K562 (cell line): Measurements from ENCODE around the gene DDR1. TPM values are rescaled to one million over a fixed set of nuclear protein-coding genes. Genes with fewer than 3 reads are reported as not detected.
"Not testable (repeated sequence)": the region's sequence is repeated elsewhere in the genome, so short reads cannot be mapped to it uniquely, and the experiment has no call there.

Experiments
- ATAC-seq: fragments of 200-7000 bp; cut with Tn5 transposase; 3 replicates; pipeline ENCODE4 v1.9.1; 2020; ENCODE audit warnings: moderate library complexity
- BruUV-seq: library from RNA; stranded (reverse); fragments of 400-500 nt; replicated peaks from 2 replicates; lab custom pipeline; 2021; lab: Mats Ljungman, UMichigan
- CTCF ChIA-PET: fragments of 300-600 bp; formaldehyde crosslinking; extraction: SDS; loops from one replicate; lab custom pipeline; 2021; ENCODE audit warnings: low intra/inter-chr PET ratio; lab: Yijun Ruan, JAX
- POLR2A ChIA-PET: fragments of 300-600, 350-650 bp; sonication (Branson Sonifier 250); formaldehyde crosslinking; extraction: SDS; loops from one replicate; lab custom pipeline; 2021; ENCODE audit warnings: antibody characterized with exemption, inconsistent platforms; lab: Yijun Ruan, JAX
- DNase-seq, 4 experiments: peaks; one replicate each; pipeline versions ENCODE4 v3.0.0 to v3.0.0-alpha.2; 2011 to 2018; ENCODE audit warnings: low spot score in 3 of 4, mixed read lengths in 3 of 4; ENCODE audit errors: extremely low read depth in 1 of 4
- FAIRE-seq: peaks from 2 replicates; lab custom pipeline; 2011; peaks lifted over from hg19 to GRCh38; lab: Jason Lieb, UNC
- H2AFZ ChIP-seq: 2 replicates; pipeline ENCODE4 v1.6.0; 2011; ENCODE audit warnings: low read depth, low read length, control low read depth, inconsistent platforms
- H3K27ac ChIP-seq: fragments of 200-600 bp; 3 replicates; pipeline ENCODE4 v1.8.0; 2011; ENCODE audit warnings: low read depth, mild to moderate bottlenecking, control low read depth, inconsistent platforms, low read length, moderate library complexity, mixed read lengths; ENCODE audit errors: extremely low read depth
- H3K27me3 ChIP-seq, 2 experiments: fragments of 300-600 bp in 1 of 2; 2 replicates in 1 of 2; 3 replicates in 1 of 2; pipeline versions ENCODE4 v1.6.0 to v1.8.0; 2011; ENCODE audit warnings: inconsistent platforms in 2 of 2, low read length in 2 of 2, mild to moderate bottlenecking in 1 of 2, mixed read lengths in 1 of 2, moderate library complexity in 1 of 2; ENCODE audit not compliant: control insufficient read depth in 2 of 2, insufficient read depth in 2 of 2
- H3K36me3 ChIP-seq: fragments of 300-600 bp; 3 replicates; pipeline ENCODE4 v1.8.0; 2011; ENCODE audit warnings: mild to moderate bottlenecking, low read length, inconsistent platforms; ENCODE audit not compliant: control insufficient read depth, insufficient read depth
- H3K4me1 ChIP-seq, 2 experiments: fragments of 200-600 bp in 1 of 2; replicated peaks in 1 of 2; 2 replicates in 1 of 2; 3 replicates in 1 of 2; pipeline versions ENCODE4 v1.5.1 to v1.8.0; 2011; ENCODE audit warnings: inconsistent platforms in 2 of 2, low read length in 2 of 2, mild to moderate bottlenecking in 1 of 2, mixed read lengths in 1 of 2, moderate library complexity in 1 of 2; ENCODE audit not compliant: control insufficient read depth in 2 of 2, insufficient read depth in 2 of 2
- H3K4me2 ChIP-seq: 2 replicates; pipeline ENCODE4 v1.6.1; 2011; ENCODE audit warnings: low read length, control low read depth, inconsistent platforms, mixed read lengths; ENCODE audit not compliant: insufficient read depth
- H3K4me3 ChIP-seq: fragments of 200-600 bp; sonication (generic), shearing (Covaris generic); 2 replicates; pipeline ENCODE4 v1.5.1; 2016; ENCODE audit warnings: control low read depth, inconsistent platforms
- H3K79me2 ChIP-seq: fragments of 200-600 bp; 3 replicates; pipeline ENCODE4 v1.8.0; 2011; ENCODE audit warnings: low read length, inconsistent platforms; ENCODE audit not compliant: control insufficient read depth, insufficient read depth
- H3K9ac ChIP-seq, 2 experiments: 2 replicates each; pipeline versions ENCODE4 v1.6.0 to v1.6.1; 2011; ENCODE audit warnings: low read depth in 2 of 2, low read length in 2 of 2, control low read depth in 1 of 2, inconsistent platforms in 1 of 2, mild to moderate bottlenecking in 1 of 2, mixed read lengths in 1 of 2; ENCODE audit not compliant: insufficient read depth in 1 of 2
- H3K9me1 ChIP-seq: one replicate; pipeline ENCODE4 v1.6.0; 2011; ENCODE audit warnings: inconsistent platforms, mild to moderate bottlenecking, low read length, moderate library complexity; ENCODE audit not compliant: control insufficient read depth, insufficient read depth
- H3K9me3 ChIP-seq: replicated peaks from 2 replicates; pipeline ENCODE4 v1.5.1; 2011; ENCODE audit warnings: low read depth, low read length, inconsistent platforms; ENCODE audit not compliant: control insufficient read depth, insufficient read depth
- H4K20me1 ChIP-seq: replicated peaks from 2 replicates; pipeline ENCODE4 v1.6.1; 2011; ENCODE audit warnings: low read length, inconsistent platforms, mixed read lengths; ENCODE audit not compliant: control insufficient read depth, insufficient read depth
- CBX3 ChIP-seq, 2 experiments: IDR thresholded peaks; 1 replicate in 1 of 2; 2 replicates in 1 of 2; pipeline ENCODE4 v1.6.1; 2012; ENCODE audit warnings: inconsistent platforms in 2 of 2, low read length in 2 of 2, borderline replicate concordance in 1 of 2, control low read depth in 1 of 2
- NFXL1 ChIP-seq: fragments of 450-650 bp; formaldehyde crosslinking; IDR thresholded peaks from 2 replicates; pipeline ENCODE4 v1.4.0; 2021; ENCODE audit warnings: mild to moderate bottlenecking
- TRIM24 ChIP-seq, 2 experiments: fragments of 450-650 bp; IDR thresholded peaks; 2 replicates each; pipeline ENCODE4 v1.6.1; 2016
- TRIM28 ChIP-seq: fragments of 450-650 bp; IDR thresholded peaks from 2 replicates; pipeline ENCODE4 v1.6.1; 2017
- WGBS: fragments of 100-300 bp; shearing (Covaris generic); methylation state at CpG from one replicate; pipeline ENCODE4 v1.1.6; 2016; ENCODE audit warnings: low coverage, mixed read lengths; ENCODE audit not compliant: insufficient coverage; ENCODE audit errors: missing lambda C conversion rate; 5-methylcytosine and 5-hydroxymethylcytosine counted together
- in situ Hi-C: fragments of 300-500 bp; cut with MboI; formaldehyde crosslinking; loops from 4 replicates; pipeline ENCODE4 v1.15.0; 2018; ENCODE audit warnings: inconsistent platforms, mixed read lengths
- intact Hi-C: fragments of 100-400 bp; cut with micrococcal nuclease; formaldehyde crosslinking; loops from 2 replicates; pipeline ENCODE4 v1.14.2; 2022
- polyA plus RNA-seq, 8 experiments: library from polyadenylated mRNA; depleted of rRNA in 4 of 8; stranded (reverse) in 5 of 8; unstranded in 3 of 8; fragments of >200 nt; fragmentation: Nextera tagmentation in 2 of 8; fragmentation: Illumina TruSeq in 1 of 8; extraction: Ambion mirVana in 2 of 8; extraction: Trizol in 1 of 8; gene quantifications; 2 replicates each; pipeline versions ENCODE4 v1.2.1 to v1.2.3, GENCODE V29; 2011 to 2014; ENCODE audit warnings: inconsistent platforms in 1 of 8, missing spikeins in 1 of 8
- total RNA-seq, 7 experiments: library from RNA; depleted of rRNA in 6 of 7; stranded (reverse); fragments of >200 nt in 6 of 7; fragmentation: Illumina TruSeq in 2 of 7; extraction: Trizol in 2 of 7; gene quantifications; 2 replicates each; pipeline versions ENCODE4 v1.2.1 to v1.2.3, GENCODE V29; 2011 to 2021; ENCODE audit warnings: low replicate concordance in 1 of 7
- TF ChIP-seq, protein P1 (sequence below), 2 experiments: fragments of 450-650 bp in 1 of 2; sonication (generic) in 1 of 2; formaldehyde crosslinking; conservative IDR thresholded peaks; 2 replicates each; pipeline versions ENCODE4 v1.4.0 to v1.8.1; 2020 to 2022; ENCODE audit warnings: mild to moderate bottlenecking in 1 of 2, missing genetic modification reagents in 1 of 2

The DDR1 gene
- total and polyA plus RNA-seq, 9 of the 15 experiments (the other 6 are each of a cell fraction or from before 2014, with no cell fraction given) = 1.4 to 44.6 (median 12.2) TPM

- BruUV-seq, in situ Hi-C loops, H2AFZ ChIP-seq, ATAC-seq, H4K20me1 ChIP-seq, H3K9ac ChIP-seq, H3K27ac ChIP-seq, H3K4me2 ChIP-seq, intact Hi-C loops, DNase-seq, H3K9me1 ChIP-seq, FAIRE-seq, H3K36me3 ChIP-seq, H3K4me3 ChIP-seq, H3K27me3 ChIP-seq: not testable (repeated sequence)
- ChIA-PET CTCF (interaction anchor here (0.6 kb wide), 1 partner anchor 46 kb away, joined by 3 read pairs; no protein-coding TSS in a partner anchor), POLR2A (interaction anchor here (0.5 kb wide), 1 partner anchor 953 kb away, joined by 3 read pairs; no protein-coding TSS in a partner anchor)
- Histone ChIP-seq H3K4me1 (peaks cover 10 to 17% of the 10 kb centered on the region in 2 experiments; a peak in 4 of 5 replicates), H3K79me2 (peaks cover 12% of the 10 kb centered on the region), H3K9me3 (peaks cover 24% of the 10 kb centered on the region)
- WGBS = 75% methylated on average over 12 of the region's 12 CpGs
- TF ChIP-seq TRIM28 (0 out of 2 replicates have a peak, but pooled peaks have one; percentile 61), CBX3 (IDR thresholded peaks at IDR 0.05; ENCODE audit: borderline replicate concordance in 1 of 2, low read length in 2 of 2) (0 out of 3 replicates have a peak, but pooled peaks of 1 of the 2 experiments have one; percentile 36), TRIM24 (IDR thresholded peaks at IDR 0.05) (peak in 1 of 2 experiments; percentile 45; a peak in 1 of 4 replicates)
These were observed 15.0 kb upstream of the DDR1 start for GRCh38 chr6:30869241-30869749.

DNA sequence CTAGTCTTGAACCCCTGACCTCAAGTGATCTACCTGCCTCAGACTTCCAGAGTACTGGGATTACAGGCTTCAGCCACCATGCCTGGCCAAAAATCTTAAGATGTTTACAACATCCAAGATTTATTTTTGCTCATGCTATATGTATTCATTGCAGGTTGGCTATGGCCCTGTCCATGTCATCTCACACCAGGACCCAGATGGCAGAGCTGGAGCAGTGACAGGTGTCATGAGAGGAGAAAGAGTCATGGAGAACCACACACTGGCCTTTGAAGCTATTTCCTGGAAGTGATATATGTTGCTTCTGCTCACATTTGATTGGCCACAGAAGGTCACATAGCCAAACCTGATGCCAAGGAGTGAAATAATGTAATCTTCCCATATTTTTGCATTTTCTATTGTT is 13.8 kb upstream of the DDR1 start:
- H3K4me1 ChIP-seq = peaks cover 20 to 22% of the 10 kb centered on the region in 2 experiments; a peak in 4 of 5 replicates
- H3K79me2 ChIP-seq = peaks cover 19% of the 10 kb centered on the region
- no peak overlapping the region for H3K9ac ChIP-seq
- H3K27ac ChIP-seq = no peak overlapping the region
- CTCF ChIA-PET = no interaction called here
- no peak for FAIRE-seq
- no peaks in the 10 kb centered on the region for H3K9me1 ChIP-seq
- in situ Hi-C loops (loop anchor here (5.0 kb wide), 1 partner anchor 33 kb away; no protein-coding TSS in a partner anchor), intact Hi-C loops (no loop called here)
- no peaks in the 10 kb centered on the region for H4K20me1 ChIP-seq
- no peak overlapping the region for H3K4me3 ChIP-seq
- H3K4me2 ChIP-seq = no peak overlapping the region
- H3K36me3 ChIP-seq = no peaks in the 10 kb centered on the region
- no peaks in the 10 kb centered on the region for H3K27me3 ChIP-seq
- POLR2A ChIA-PET = no interaction called here
- no peak for ATAC-seq
- BruUV-seq = no TSS peak
- TF ChIP-seq, protein P1, sequence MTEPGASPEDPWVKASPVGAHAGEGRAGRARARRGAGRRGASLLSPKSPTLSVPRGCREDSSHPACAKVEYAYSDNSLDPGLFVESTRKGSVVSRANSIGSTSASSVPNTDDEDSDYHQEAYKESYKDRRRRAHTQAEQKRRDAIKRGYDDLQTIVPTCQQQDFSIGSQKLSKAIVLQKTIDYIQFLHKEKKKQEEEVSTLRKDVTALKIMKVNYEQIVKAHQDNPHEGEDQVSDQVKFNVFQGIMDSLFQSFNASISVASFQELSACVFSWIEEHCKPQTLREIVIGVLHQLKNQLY (CRISPR knock-in tag; conservative IDR thresholded peaks at IDR 0.05) = 0 out of 4 replicates have a peak, but pooled peaks of 1 of the 2 experiments have one; percentile 42
- no peak for TF ChIP-seq NFXL1 (CRISPR knock-in tag)
- peaks cover 24% of the 10 kb centered on the region for H3K9me3 ChIP-seq
- H2AFZ ChIP-seq = no peak overlapping the region
- DNase-seq = peak in 1 of 4 experiments; percentile 3
